ENCODE results near the gene PSAP. TPM values are rescaled to one million over a fixed set of nuclear protein-coding genes. Genes with fewer than 3 reads are reported as not detected.

The PSAP gene
- total RNA-seq, 2 experiments from 2014 or later, result 112 to 113 TPM

DNA sequence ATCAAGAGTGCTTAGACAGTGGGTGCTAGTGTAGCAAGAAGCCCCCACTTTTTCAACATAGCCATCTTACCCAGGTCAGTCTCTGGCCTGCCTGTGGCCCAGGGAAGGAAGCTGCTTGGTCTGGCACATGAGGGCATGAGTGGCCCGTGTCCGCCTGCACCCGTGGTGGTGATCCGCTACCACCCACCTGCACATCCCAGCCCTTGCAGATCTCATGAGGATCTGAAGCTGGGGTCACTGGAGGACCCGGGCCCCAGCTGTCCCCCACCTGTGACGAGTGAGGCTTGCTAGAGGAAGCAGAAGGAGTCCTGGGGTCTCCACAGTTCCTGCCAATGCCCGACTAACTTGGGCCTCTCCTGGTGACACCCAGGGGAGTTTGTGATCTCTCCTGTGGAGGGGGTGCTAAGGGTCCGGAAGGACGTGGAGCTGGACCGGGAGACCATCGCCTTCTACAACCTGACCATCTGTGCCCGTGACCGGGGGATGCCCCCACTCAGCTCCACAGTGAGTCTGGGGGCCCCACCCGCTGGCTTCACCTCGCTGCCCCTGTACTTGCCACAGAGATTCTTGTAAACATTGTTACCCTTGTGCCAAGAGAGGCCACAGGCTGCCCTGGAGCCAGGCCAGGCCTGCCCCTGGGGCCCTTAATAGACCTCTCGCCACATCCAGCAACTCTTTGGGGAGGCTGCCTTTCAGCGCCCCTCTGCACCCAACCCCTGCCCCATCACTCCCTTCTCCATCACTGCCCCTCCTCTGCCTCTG lies 67.0 kb downstream of the PSAP start:
- ChIA-PET CTCF (interaction anchor here (0.6 kb wide), 1 partner anchor 81 kb away, joined by 3 read pairs; no protein-coding TSS in a partner anchor), POLR2A (no interaction called here)
- peaks cover 36% of the 10 kb centered on the region for H3K4me1 Mint-ChIP-seq (ENCODE audit: low read depth)
- ATAC-seq, result no peak
- no peak overlapping the region for H3K4me3 Mint-ChIP-seq
- peaks cover 4% of the 10 kb centered on the region for H3K27me3 Mint-ChIP-seq (ENCODE audit: low read depth)
- H3K27ac Mint-ChIP-seq, result peak overlapping the region; percentile 33
- no peak for DNase-seq
- H3K9me3 Mint-ChIP-seq (ENCODE audit: insufficient read depth), result no peaks in the 10 kb centered on the region
- H3K36me3 Mint-ChIP-seq (ENCODE audit: low read depth), result peaks cover 4% of the 10 kb centered on the region

DNA sequence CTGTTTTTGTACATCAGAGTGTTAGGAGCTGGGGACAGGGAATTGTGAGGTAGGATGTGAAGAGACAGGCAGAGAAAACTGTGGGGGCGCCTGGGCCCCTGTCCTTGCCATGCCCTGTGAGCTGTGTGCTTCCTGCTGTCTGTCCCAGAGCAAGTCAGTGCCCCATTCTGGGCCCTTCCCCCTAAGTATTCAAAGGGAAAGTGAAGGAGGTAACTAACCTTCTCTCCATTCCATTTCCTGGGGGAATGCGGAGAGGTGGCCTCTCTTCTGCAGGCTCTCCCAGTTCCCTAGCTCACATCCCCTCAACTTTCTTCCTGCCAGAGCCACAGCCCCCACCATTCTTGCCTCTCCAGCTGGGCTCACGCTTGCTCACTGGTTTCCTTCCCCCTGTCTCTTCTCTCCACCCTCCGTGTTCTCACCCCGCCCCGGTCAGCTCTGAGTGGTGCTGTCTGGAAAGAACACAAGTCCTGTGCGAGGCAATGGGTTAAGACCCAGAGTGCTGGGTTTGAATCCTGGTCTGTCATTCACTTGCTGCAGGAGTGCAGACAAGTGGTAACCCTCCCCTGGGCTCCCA lies 68.0 kb downstream of the PSAP start:
- CTCF ChIA-PET, result interaction anchor here (1.1 to 2.2 kb wide), 3 partner anchors 10 to 31 kb away, joined by 3 to 13 read pairs (median 8); partner anchors contain the start of gene VSIR

DNA sequence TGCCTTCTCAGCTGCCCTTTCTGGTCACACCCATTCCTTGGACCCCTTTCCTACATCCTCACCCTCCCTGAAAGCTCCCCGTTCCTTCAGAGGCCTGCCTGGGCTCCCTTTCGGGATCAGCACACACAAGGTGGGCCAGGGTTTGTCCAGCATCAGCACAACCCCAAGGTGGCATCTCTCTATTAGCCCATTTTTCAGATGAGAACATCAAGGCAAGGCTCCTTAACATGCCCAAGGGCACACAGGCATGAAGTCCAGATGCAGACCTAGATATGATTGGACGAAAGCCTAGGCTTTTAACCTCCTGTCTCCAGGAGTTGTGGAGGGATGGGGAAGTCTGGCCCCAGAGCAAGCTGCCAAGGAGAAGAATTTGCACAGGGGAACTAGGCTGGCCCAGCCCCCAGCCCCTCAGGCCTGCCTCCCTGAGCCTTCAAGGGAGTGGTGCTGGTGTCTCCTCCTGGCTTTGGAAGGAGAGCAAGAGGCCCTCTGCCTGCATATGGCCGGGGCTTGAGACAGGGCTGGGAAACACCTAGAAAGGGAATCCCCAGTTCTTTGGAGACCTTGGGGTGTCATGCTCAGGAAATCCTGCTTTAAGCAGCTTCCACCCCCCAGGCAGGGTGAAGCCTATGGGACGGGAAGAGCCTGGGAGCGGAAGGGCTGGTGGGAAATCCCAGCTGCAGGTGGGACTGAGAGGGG lies 68.7 kb downstream of the PSAP start:
- Mint-ChIP-seq H3K4me1 (ENCODE audit: low read depth) (peaks cover 53% of the 10 kb centered on the region), H3K36me3 (ENCODE audit: low read depth) (peaks cover 5% of the 10 kb centered on the region), H3K27me3 (ENCODE audit: low read depth) (peaks cover 4% of the 10 kb centered on the region), H3K9me3 (ENCODE audit: insufficient read depth) (no peaks in the 10 kb centered on the region), H3K27ac (peak overlapping the region; percentile 11), H3K4me3 (no peak overlapping the region)
- ATAC-seq (no peak), DNase-seq (no peak)
- CTCF ChIA-PET, result interaction anchor here (1.1 to 2.2 kb wide), 3 partner anchors 9 to 30 kb away, joined by 3 to 13 read pairs (median 8); partner anchors contain the start of gene VSIR
- POLR2A ChIA-PET, result interaction anchor here (1.0 kb wide), 1 partner anchor 9 kb away, joined by 5 read pairs; the partner anchor contains the start of gene VSIR

More for the DNA sequence above, 68.0 kb downstream of the PSAP start:
- H3K4me3 Mint-ChIP-seq, result no peak overlapping the region
- peaks cover 46% of the 10 kb centered on the region for H3K4me1 Mint-ChIP-seq (ENCODE audit: low read depth)
- H3K36me3 Mint-ChIP-seq (ENCODE audit: low read depth), result peaks cover 4% of the 10 kb centered on the region
- peaks cover 4% of the 10 kb centered on the region for H3K27me3 Mint-ChIP-seq (ENCODE audit: low read depth)
- H3K27ac Mint-ChIP-seq, result peak overlapping the region; percentile 11
- POLR2A ChIA-PET, result no interaction called here
- DNase-seq (no peak), ATAC-seq (no peak)
- H3K9me3 Mint-ChIP-seq (ENCODE audit: insufficient read depth), result no peaks in the 10 kb centered on the region

DNA sequence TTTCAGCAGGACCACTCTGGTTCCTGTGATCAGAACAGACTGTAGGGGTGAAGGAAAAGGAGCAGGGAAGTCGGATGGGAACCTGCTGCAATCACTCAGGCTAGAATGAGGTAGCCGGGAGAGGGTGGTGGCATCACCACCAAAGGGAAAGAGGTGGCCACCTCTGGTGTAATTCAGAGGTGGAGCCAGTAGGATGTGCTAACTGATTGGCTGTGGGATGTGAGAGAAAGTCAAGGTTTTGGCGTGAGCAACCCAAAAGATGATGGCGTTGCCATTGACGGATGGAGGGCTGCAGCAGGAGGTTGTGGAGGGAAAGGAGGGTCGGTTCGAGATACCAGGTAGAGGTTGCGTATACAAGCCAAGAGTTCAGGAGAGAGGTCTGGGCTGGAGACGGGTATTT lies 70.3 kb downstream of the PSAP start:
- DNase-seq (no peak), ATAC-seq (no peak)
- H3K27me3 Mint-ChIP-seq (ENCODE audit: low read depth), result peaks cover 4% of the 10 kb centered on the region
- no peak overlapping the region for H3K4me3 Mint-ChIP-seq
- peak overlapping the region; percentile 62 for H3K27ac Mint-ChIP-seq
- peaks cover 7% of the 10 kb centered on the region for H3K36me3 Mint-ChIP-seq (ENCODE audit: low read depth)
- ChIA-PET CTCF (no interaction called here), POLR2A (no interaction called here)
- H3K9me3 Mint-ChIP-seq (ENCODE audit: insufficient read depth), result no peaks in the 10 kb centered on the region
- peaks cover 69% of the 10 kb centered on the region for H3K4me1 Mint-ChIP-seq (ENCODE audit: low read depth)

DNA sequence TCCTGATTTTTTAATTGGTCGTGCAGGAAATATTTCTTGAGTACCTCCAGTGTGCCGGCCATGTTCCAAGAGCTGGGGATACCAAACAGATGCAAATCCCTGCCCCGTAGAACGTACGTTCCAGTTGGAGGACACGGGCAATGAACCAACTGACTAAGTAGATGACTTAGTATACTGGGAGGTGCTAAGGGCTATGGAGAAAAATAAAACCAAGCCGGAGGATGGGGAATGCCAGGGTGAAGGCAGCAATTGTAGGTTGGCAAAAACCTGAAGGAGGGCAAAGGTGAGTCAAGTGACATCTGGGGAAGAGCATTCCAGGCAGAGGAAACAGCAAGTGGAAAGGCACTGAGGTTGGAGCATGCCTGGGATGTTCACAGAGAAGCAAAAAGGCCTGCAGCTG lies 70.9 kb downstream of the PSAP start:
- H3K27ac Mint-ChIP-seq, result peak overlapping the region; percentile 62
- DNase-seq (no peak), ATAC-seq (no peak)
- no peak overlapping the region for H3K4me3 Mint-ChIP-seq
- H3K4me1 Mint-ChIP-seq (ENCODE audit: low read depth), result peaks cover 75% of the 10 kb centered on the region
- H3K9me3 Mint-ChIP-seq (ENCODE audit: insufficient read depth), result no peaks in the 10 kb centered on the region
- peaks cover 7% of the 10 kb centered on the region for H3K36me3 Mint-ChIP-seq (ENCODE audit: low read depth)
- CTCF ChIA-PET, result interaction anchor here (2.2 to 14.5 kb wide), 2 partner anchors 31 to 52 kb away, joined by 10 to 186 read pairs; no protein-coding TSS in a partner anchor
- POLR2A ChIA-PET, result no interaction called here
- peaks cover 4% of the 10 kb centered on the region for H3K27me3 Mint-ChIP-seq (ENCODE audit: low read depth)

DNA sequence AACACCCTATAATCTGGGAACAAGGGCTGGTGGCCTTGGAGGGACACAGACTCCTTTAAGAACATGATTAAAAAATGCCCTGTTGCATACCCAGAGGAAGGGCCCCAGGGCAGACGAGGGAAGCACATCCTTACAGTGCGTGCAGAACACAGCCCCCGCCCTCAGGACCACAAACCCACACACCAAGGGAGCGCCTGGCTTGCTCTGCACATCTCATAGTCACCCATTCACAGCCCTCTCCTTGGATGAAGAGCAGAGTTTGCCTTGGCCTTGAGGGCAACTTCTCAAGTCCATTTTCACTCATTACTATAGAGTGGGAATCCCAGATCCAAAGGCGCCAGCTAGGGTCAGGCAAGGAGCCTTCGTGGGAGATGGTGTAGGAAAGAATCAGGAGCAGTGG lies 71.4 kb downstream of the PSAP start:
- H3K36me3 Mint-ChIP-seq (ENCODE audit: low read depth), result peaks cover 7% of the 10 kb centered on the region
- CTCF ChIA-PET, result interaction anchor here (1.3 to 14.5 kb wide), 3 partner anchors 24 to 52 kb away, joined by 3 to 186 read pairs (median 10); no protein-coding TSS in a partner anchor
- peaks cover 2% of the 10 kb centered on the region for H3K27me3 Mint-ChIP-seq (ENCODE audit: low read depth)
- POLR2A ChIA-PET, result no interaction called here
- no peaks in the 10 kb centered on the region for H3K9me3 Mint-ChIP-seq (ENCODE audit: insufficient read depth)
- peak overlapping the region; percentile 62 for H3K27ac Mint-ChIP-seq
- peaks cover 80% of the 10 kb centered on the region for H3K4me1 Mint-ChIP-seq (ENCODE audit: low read depth)
- peak; percentile 81 for ATAC-seq
- H3K4me3 Mint-ChIP-seq, result peak overlapping the region; percentile 35
- peak; percentile 83 for DNase-seq

DNA sequence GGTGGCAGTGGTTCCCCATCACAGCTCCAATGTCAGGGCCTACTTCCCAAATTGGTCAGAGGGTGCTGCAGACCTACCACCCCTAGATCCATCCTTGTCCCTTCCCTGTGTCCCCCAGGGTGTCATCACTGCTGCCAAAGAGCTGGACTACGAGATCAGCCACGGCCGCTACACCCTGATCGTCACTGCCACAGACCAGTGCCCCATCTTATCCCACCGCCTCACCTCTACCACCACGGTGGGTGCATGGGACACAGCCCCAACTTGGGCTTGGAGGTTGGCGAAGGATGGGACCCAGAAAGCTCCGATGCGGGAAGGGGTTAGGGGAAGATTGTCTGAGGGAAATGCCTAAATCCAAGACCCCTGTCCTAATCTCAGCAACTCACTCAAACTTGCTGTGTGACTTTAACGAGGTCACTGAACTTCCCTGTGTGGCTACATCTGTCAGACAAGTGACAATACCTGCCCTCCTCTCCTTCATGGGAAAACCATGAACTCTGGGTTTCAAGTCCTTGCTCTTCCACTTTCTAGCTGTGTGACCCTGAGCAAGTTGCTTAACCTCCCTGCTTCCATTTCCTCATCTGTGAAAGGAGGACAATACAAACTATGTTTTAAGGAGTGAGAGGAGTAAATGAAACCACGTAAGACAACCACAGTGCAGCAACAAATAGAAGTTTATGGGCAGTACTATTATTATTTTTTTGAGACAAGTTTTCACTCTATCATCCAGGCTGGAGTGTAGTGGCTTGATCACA lies 72.8 kb downstream of the PSAP start:
- H3K36me3 Mint-ChIP-seq (ENCODE audit: low read depth), result peaks cover 7% of the 10 kb centered on the region
- ATAC-seq, result no peak
- CTCF ChIA-PET, result interaction anchor here (1.1 to 14.5 kb wide), 6 partner anchors 22 to 80 kb away, joined by 3 to 186 read pairs (median 8); no protein-coding TSS in a partner anchor

DNA sequence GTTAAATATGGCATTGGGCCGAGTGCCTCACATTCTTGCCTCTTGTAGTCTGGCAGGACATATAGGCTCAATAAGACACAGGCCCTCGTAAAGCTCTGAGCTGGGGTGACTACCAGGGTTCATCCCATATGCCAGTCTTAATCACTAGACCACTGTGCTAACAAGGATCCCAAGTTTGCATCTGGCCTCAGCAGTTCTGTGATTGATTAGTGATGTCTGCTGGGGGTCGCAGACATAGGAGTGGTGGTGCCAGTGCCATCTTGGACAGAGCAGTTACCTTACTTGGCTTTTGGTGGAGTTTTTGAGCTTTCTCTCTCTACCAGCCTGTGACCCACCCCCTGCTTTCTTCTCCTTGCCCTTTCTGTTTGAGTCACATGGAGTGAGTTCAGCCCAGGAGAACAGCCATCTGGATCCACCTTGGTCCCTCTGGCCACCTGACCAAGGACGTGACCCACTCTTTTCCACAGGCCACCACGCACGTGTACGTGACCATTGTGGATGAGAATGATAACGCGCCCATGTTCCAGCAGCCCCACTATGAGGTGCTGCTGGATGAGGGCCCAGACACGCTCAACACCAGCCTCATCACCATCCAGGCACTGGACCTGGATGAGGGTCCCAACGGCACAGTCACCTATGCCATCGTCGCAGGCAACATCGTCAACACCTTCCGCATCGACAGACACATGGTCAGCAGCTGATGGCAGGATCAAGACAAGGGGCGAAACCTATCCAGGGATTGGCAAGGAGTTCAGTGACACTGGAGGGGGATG lies 73.7 kb downstream of the PSAP start:
- H3K27ac Mint-ChIP-seq, result peak overlapping the region; percentile 90
- no peak overlapping the region for H3K4me3 Mint-ChIP-seq
- ATAC-seq, result no peak
- CTCF ChIA-PET, result interaction anchor here (0.9 to 14.5 kb wide), 6 partner anchors 30 to 79 kb away, joined by 3 to 186 read pairs (median 30); no protein-coding TSS in a partner anchor
- POLR2A ChIA-PET, result interaction anchor here (0.7 to 1.5 kb wide), 5 partner anchors 8 to 34 kb away, joined by 3 read pairs; no protein-coding TSS in a partner anchor
- H3K9me3 Mint-ChIP-seq (ENCODE audit: insufficient read depth), result no peaks in the 10 kb centered on the region
- no peaks in the 10 kb centered on the region for H3K27me3 Mint-ChIP-seq (ENCODE audit: low read depth)
- DNase-seq, result no peak
- H3K36me3 Mint-ChIP-seq (ENCODE audit: low read depth), result peaks cover 9% of the 10 kb centered on the region
- H3K4me1 Mint-ChIP-seq (ENCODE audit: low read depth), result peaks cover 78% of the 10 kb centered on the region

More for the DNA sequence above, 72.8 kb downstream of the PSAP start:
- H3K4me1 Mint-ChIP-seq (ENCODE audit: low read depth), result peaks cover 87% of the 10 kb centered on the region
- peak overlapping the region; percentile 90 for H3K27ac Mint-ChIP-seq
- no peaks in the 10 kb centered on the region for H3K27me3 Mint-ChIP-seq (ENCODE audit: low read depth)
- no peak overlapping the region for H3K4me3 Mint-ChIP-seq
- POLR2A ChIA-PET, result interaction anchor here (1.5 kb wide), 1 partner anchor 34 kb away, joined by 3 read pairs; no protein-coding TSS in a partner anchor
- no peak for DNase-seq
- no peaks in the 10 kb centered on the region for H3K9me3 Mint-ChIP-seq (ENCODE audit: insufficient read depth)

DNA sequence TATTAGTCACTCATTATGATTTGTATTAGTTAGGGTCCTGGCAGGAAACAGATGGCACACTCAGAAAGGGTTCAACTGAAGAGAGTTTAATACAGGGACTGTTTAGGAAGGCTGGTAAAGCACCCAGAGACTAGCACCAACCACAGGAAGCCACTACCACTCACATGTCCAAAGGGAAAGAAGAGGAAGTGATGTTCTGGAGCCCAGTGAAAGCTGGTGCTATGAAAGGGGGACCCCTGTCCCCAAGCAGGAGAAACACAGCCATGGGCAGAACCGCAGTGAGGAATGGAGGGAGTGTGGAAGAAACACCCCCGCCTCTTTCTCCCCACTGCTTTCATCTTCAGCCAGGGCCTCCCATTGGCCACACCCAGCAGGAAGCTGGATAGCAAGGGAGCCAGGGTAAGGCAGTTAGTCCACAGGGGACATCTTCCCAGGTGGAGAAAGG lies 74.5 kb downstream of the PSAP start:
- CTCF ChIA-PET, result interaction anchor here (0.9 to 14.5 kb wide), 5 partner anchors 29 to 79 kb away, joined by 3 to 186 read pairs (median 45); no protein-coding TSS in a partner anchor
- Mint-ChIP-seq H3K27ac (peak overlapping the region; percentile 90), H3K9me3 (ENCODE audit: insufficient read depth) (no peaks in the 10 kb centered on the region), H3K4me1 (ENCODE audit: low read depth) (peaks cover 81% of the 10 kb centered on the region), H3K27me3 (ENCODE audit: low read depth) (no peaks in the 10 kb centered on the region), H3K4me3 (no peak overlapping the region), H3K36me3 (ENCODE audit: low read depth) (peaks cover 18% of the 10 kb centered on the region)
- DNase-seq (no peak), ATAC-seq (no peak)
- POLR2A ChIA-PET, result interaction anchor here (0.7 to 1.2 kb wide), 4 partner anchors 9 to 33 kb away, joined by 3 read pairs; no protein-coding TSS in a partner anchor

DNA sequence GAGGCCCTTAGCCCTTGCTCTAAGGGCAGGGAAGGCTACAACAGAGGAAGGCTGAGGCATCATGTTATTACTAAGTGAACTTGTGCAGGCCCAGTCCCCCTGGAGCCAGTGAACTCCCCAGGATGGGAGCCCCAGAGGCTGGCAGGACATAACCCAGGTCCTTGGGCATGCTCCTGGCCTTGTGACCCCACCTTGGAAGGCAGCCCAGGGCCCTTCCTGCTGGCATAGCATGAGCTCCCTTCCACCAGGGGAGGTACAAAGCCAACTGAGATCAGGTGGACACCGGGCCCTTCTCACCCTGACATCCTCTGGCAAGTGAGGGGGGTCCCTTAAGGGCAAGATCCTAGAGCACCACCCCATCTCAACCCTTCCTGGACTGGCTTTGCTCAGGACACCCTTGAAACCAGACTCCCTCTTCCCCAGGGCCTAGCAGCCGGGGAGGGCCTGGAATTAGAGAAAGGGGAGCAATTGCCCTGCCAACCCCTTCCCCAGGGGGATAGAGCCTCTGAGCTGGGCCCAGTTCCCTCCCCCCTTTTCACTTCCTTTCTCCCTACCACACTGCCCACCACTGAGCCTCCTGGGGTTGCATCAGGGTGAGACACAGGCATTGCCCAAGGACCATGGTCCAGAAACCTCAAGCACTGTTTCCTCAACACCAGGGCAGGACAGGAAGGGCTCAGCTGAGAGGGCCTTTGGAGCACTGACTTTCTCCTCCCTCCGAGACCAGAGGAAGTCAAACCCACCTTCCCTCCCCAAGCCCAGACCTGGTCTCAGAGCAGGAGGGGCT lies 75.9 kb downstream of the PSAP start:
- no peak for ATAC-seq
- Mint-ChIP-seq H3K9me3 (ENCODE audit: insufficient read depth) (no peaks in the 10 kb centered on the region), H3K27me3 (ENCODE audit: low read depth) (no peaks in the 10 kb centered on the region), H3K4me3 (peak overlapping the region; percentile 80), H3K36me3 (ENCODE audit: low read depth) (peaks cover 30% of the 10 kb centered on the region), H3K27ac (peak overlapping the region; percentile 90), H3K4me1 (ENCODE audit: low read depth) (peaks cover 85% of the 10 kb centered on the region)
- POLR2A ChIA-PET, result interaction anchor here (0.6 to 8.4 kb wide), 7 partner anchors 10 to 46 kb away, joined by 3 to 87 read pairs (median 5); no protein-coding TSS in a partner anchor
- CTCF ChIA-PET, result interaction anchor here (1.0 to 14.5 kb wide), 17 partner anchors 7 to 461 kb away, joined by 3 to 186 read pairs (median 16); no protein-coding TSS in a partner anchor
- no peak for DNase-seq

Measured in activated CD8-positive, alpha-beta T cell treated with anti-CD3 and anti-CD28 coated beads, Interleukin-2, amount 10 ng/mL, durations not matched to agents 7 days and 5 days (primary cell).